Cardiac muscle cell (in vitro differentiated cells and primary cell): Measurements from ENCODE around the gene NEMP1. TPM values are rescaled to one million over a fixed set of nuclear protein-coding genes. Genes with fewer than 3 reads are reported as not detected.

Experiments used
- DNase-seq, 2 donors: peaks; one replicate each; pipeline versions ENCODE4 v3.0.0 to v3.0.0-alpha.2; 2010 to 2017; ENCODE audit warnings: low read depth in 1 of 2, low spot score in 1 of 2
- H3K27ac ChIP-seq: fragments of 200-600 bp; sonication (generic); 2 replicates; pipeline ENCODE4 v1.5.1; 2016
- H3K27me3 ChIP-seq: fragments of 200-600 bp; sonication (generic); 2 replicates; pipeline ENCODE4 v1.6.0; 2016; ENCODE audit warnings: control low read depth
- H3K36me3 ChIP-seq: fragments of 200-600 bp; sonication (generic); 2 replicates; pipeline ENCODE4 v1.5.1; 2016; ENCODE audit warnings: control low read depth
- H3K4me1 ChIP-seq: fragments of 200-600 bp; sonication (generic); 2 replicates; pipeline ENCODE4 v1.8.1; 2017; ENCODE audit warnings: low read depth, mild to moderate bottlenecking, mixed run types
- H3K4me3 ChIP-seq: fragments of 200-600 bp; sonication (generic); 2 replicates; pipeline ENCODE4 v1.5.1; 2016; ENCODE audit warnings: mild to moderate bottlenecking
- H3K9me3 ChIP-seq: fragments of 200-600 bp; sonication (generic); 2 replicates; pipeline ENCODE4 v1.5.1; 2017; ENCODE audit warnings: low read depth, mild to moderate bottlenecking, control low read depth
- CTCF ChIP-seq: IDR thresholded peaks from 2 replicates; pipeline ENCODE4 v1.5.1; 2012; ENCODE audit warnings: low read depth, mild to moderate bottlenecking, low read length
- polyA plus RNA-seq: library from polyadenylated mRNA; unstranded; fragments of >200 nt; fragmentation: Nextera tagmentation; extraction: Ambion mirVana; gene quantifications from 2 replicates; pipeline ENCODE4 v1.2.1, GENCODE V29; 2016
- total RNA-seq: library from RNA; depleted of rRNA; stranded (reverse); fragments of >200 nt; gene quantifications from 2 replicates; pipeline ENCODE4 v1.2.3, GENCODE V29; 2016

The NEMP1 gene
- total and polyA plus RNA-seq, 2 experiments from 2014 or later = 5.8 to 8.8 TPM

GRCh38 chr12:57112492-57113294 is 34.1 kb upstream of the NEMP1 start:
- DNase-seq = no peak
- no peaks in the 10 kb centered on the region for H3K36me3 ChIP-seq
- peak overlapping the region; percentile 88 for H3K27ac ChIP-seq
- peaks cover 14% of the 10 kb centered on the region for H3K4me1 ChIP-seq
- H3K9me3 ChIP-seq = no peaks in the 10 kb centered on the region
- TF ChIP-seq CTCF = peak; percentile 81
- H3K27me3 ChIP-seq = no peaks in the 10 kb centered on the region
- H3K4me3 ChIP-seq = peak overlapping the region; percentile 31

- Histone ChIP-seq H3K27me3 (no peaks in the 10 kb centered on the region), H3K27ac (peak within 1 kb of the TSS; percentile 88), H3K4me1 (peaks cover 15% of the 10 kb centered on the region), H3K9me3 (no peaks in the 10 kb centered on the region), H3K4me3 (peak within 1 kb of the TSS; percentile 31), H3K36me3 (no peaks in the 10 kb centered on the region)
- no peak for TF ChIP-seq CTCF
- DNase-seq = peak; percentile 80 to 97
These were observed 32.6 kb upstream of the NEMP1 start, which contains the start of gene STAT6 for GRCh38 chr12:57111031-57111734. STAT6 (minus strand) TSS chr12:57111362; CDS start chr12:57108278, 3,084 bp downstream.

DNA sequence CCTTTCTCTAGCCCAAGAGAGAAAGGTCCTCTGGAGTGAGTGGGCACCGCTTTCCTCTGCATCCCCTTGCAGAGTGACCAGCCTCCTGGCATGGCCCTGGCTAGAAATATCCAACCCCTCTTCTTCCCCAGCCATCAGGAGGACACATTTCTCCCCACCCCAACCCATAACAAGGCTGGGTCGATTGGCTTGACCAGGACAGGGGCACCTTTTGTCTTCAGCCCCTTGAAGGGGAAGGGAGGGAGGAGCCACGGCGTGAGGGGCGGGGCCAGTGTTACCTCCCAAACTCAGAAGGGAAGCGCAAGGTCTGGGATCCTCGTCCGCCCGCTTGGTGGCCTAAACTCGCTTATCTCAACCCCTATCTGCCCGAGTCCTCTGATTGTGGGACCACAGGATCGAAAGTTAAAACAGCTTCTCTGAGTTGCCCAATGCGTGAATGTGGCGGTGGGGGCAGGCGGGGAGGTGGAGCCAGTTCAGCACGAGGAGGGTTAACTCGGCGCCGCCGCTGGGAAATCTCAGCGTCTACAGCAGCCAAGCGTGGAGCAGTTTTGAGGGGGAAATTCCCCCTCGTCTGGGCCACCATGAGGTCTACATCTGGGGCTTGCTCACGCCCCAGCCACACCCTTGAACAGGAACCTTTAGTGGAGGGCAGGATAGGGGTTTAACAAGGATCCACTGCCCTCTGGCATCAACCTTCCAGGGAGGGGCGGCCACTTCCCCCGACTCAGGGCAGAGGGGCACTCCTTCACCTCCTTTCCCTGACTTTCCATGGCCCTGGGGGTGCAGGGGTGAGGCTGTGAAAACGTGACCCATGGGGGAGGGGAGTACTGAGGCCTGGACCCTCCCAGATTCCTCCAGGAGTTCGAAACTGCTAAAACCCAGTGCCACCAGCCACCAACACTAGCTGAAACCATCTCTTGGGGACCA is 31.8 kb upstream of the NEMP1 start:
- peak; percentile 54 to 59 for DNase-seq
- Histone ChIP-seq H3K27ac (peak overlapping the region; percentile 88), H3K9me3 (no peaks in the 10 kb centered on the region), H3K27me3 (no peaks in the 10 kb centered on the region), H3K4me1 (peaks cover 15% of the 10 kb centered on the region), H3K36me3 (no peaks in the 10 kb centered on the region), H3K4me3 (peak overlapping the region; percentile 31)
- TF ChIP-seq CTCF = no peak

- Histone ChIP-seq H3K27ac (peak overlapping the region; percentile 88), H3K27me3 (no peaks in the 10 kb centered on the region), H3K9me3 (no peaks in the 10 kb centered on the region), H3K4me3 (peak overlapping the region; percentile 31), H3K4me1 (peaks cover 15% of the 10 kb centered on the region), H3K36me3 (no peaks in the 10 kb centered on the region)
- no peak for DNase-seq
- TF ChIP-seq CTCF = no peak
These were observed 30.9 kb upstream of the NEMP1 start for GRCh38 chr12:57109207-57110103.
